ENCODE results near the gene ABO. TPM values are rescaled to one million over a fixed set of nuclear protein-coding genes. Genes with fewer than 3 reads are reported as not detected.

The ABO gene
- total RNA-seq, 2 experiments from 2014 or later, result not detected

DNA sequence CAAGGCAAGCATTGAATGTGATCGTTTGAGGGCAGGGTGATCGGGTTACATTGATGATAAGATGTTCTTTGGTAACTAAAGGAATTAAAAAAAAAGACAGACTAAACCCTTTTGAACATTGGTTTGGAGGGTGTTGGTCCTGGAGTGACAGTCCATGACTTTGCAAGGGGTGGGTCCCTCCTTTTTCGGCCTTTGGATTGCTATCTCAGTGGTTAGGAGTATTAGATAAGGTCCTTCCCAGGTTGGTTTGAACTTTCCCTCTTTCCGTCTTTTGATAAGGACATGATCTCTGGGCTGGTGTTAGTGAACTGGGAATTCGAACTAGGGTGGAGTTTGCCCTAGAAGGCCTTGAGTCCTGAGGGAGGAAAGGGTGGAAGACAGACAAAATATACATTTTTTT, 5.4 kb upstream of the ABO start:
- H3K9me3 Mint-ChIP-seq, result no peaks in the 10 kb centered on the region
- TF ChIP-seq CTCF (IDR thresholded peaks at IDR 0.05), result no peak
- no peak overlapping the region for H3K4me3 Mint-ChIP-seq
- H3K27ac Mint-ChIP-seq, result no peak overlapping the region
- DNase-seq (no peak), ATAC-seq (no peak)
- no peaks in the 10 kb centered on the region for H3K4me1 Mint-ChIP-seq (ENCODE audit: low read depth)
- H3K27me3 Mint-ChIP-seq, result peaks cover 18% of the 10 kb centered on the region
- intact Hi-C loops (cut with micrococcal nuclease), result no loop called here
- ChIA-PET POLR2A (no interaction called here), CTCF (interaction anchor here (1.1 kb wide), 1 partner anchor 28 kb away, joined by 3 read pairs; no protein-coding TSS in a partner anchor)
- no peaks in the 10 kb centered on the region for H3K36me3 Mint-ChIP-seq (ENCODE audit: low read depth)

DNA sequence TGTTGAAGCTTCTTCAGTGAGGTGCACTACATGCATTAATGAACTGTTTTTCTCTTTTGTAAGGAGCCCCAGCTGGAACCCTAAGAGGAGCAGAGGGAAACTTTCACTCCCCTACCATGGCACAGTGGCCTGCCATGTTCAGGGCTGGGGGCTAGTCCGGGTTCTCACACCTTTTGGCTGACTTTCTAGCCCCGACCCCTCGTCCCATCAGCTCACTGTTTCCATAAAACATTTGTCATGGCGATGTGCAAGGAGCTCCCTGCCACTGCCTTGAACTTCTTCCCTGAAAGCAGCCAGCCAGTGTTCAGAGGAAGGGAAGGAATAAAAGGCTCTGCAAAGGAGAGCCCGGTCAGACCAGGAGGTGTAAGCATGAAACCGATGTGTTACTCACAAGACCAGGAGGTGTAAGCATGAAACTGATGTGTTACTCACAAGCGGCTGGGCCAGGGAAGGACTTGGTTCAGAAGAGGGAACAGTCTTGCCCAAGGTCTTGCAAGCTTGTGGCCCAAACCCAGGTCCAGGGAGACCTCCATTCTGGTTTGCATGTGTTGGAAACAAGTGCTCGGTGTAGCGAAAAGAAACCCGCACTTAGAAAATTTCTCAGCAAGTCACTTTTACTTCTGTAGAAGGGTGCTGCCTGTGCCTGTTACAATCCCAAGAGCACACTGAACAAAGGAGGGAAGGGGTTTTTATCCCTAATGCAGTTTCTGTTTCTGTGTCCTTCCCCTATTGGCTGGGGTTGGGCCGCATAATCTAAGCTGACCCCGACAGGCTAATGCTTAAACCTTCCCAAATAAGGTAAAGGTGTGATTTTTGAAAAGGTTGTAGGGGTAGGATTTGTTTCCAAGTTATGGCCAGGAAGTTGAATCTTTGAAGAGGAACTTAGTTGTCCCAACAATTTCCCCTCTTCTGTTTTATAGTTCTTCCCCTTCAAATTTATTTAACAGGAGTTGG, 3.4 kb upstream of the ABO start:
- ChIA-PET POLR2A (no interaction called here), CTCF (interaction anchor here (1.1 to 1.2 kb wide), 2 partner anchors 92 to 208 kb away, joined by 3 to 4 read pairs; no protein-coding TSS in a partner anchor)
- ATAC-seq (no peak), DNase-seq (no peak)
- TF ChIP-seq CTCF (IDR thresholded peaks at IDR 0.05), result no peak
- no peaks in the 10 kb centered on the region for H3K4me1 Mint-ChIP-seq (ENCODE audit: low read depth)
- no peaks in the 10 kb centered on the region for H3K36me3 Mint-ChIP-seq (ENCODE audit: low read depth)
- H3K27me3 Mint-ChIP-seq, result peaks cover 25% of the 10 kb centered on the region
- intact Hi-C loops (cut with micrococcal nuclease), result no loop called here
- no peaks in the 10 kb centered on the region for H3K9me3 Mint-ChIP-seq
- H3K27ac Mint-ChIP-seq, result no peak overlapping the region
- H3K4me3 Mint-ChIP-seq, result no peak overlapping the region

- no peaks in the 10 kb centered on the region for H3K9me3 Mint-ChIP-seq
- intact Hi-C loops (cut with micrococcal nuclease), result no loop called here
- CTCF ChIA-PET, result no interaction called here
These were observed 2.5 kb upstream of the ABO start for GRCh38 chr9:133277467-133277866.

GRCh38 chr9:133276923-133277322, 1.9 kb upstream of the ABO start:
- H3K9me3 Mint-ChIP-seq, result no peaks in the 10 kb centered on the region
- no peaks in the 10 kb centered on the region for H3K4me1 Mint-ChIP-seq (ENCODE audit: low read depth)
- no peak for DNase-seq
- peaks cover 33% of the 10 kb centered on the region for H3K27me3 Mint-ChIP-seq
- no peak overlapping the region for H3K27ac Mint-ChIP-seq
- ChIA-PET POLR2A (no interaction called here), CTCF (no interaction called here)
- H3K4me3 Mint-ChIP-seq, result no peak overlapping the region
- no peak for ATAC-seq
- no peaks in the 10 kb centered on the region for H3K36me3 Mint-ChIP-seq (ENCODE audit: low read depth)
- TF ChIP-seq CTCF (IDR thresholded peaks at IDR 0.05), result no peak
- intact Hi-C loops (cut with micrococcal nuclease), result no loop called here

More at GRCh38 chr9:133277467-133277866, 2.5 kb upstream of the ABO start:
- DNase-seq, result no peak
- Mint-ChIP-seq H3K4me1 (ENCODE audit: low read depth) (no peaks in the 10 kb centered on the region), H3K4me3 (no peak overlapping the region), H3K27me3 (peaks cover 31% of the 10 kb centered on the region), H3K27ac (no peak overlapping the region), H3K36me3 (ENCODE audit: low read depth) (no peaks in the 10 kb centered on the region)
- no peak for TF ChIP-seq CTCF (IDR thresholded peaks at IDR 0.05)
- POLR2A ChIA-PET, result no interaction called here
- ATAC-seq, result no peak

Data from activated CD8-positive, alpha-beta T cell treated with anti-CD3 and anti-CD28 coated beads for 36 hours (primary cell).